GM18511 (cell line): ENCODE results near the gene SLC9C2.
"Not testable (repeated sequence)": the region's sequence is repeated elsewhere in the genome, so short reads cannot be mapped to it uniquely, and the experiment has no call there.

Experiments used
- ATAC-seq: cut with Tn5 transposase; IDR thresholded peaks from one replicate; pipeline ENCODE4 v1.9.1; 2021; ENCODE audit warnings: mild to moderate bottlenecking, moderate library complexity; ENCODE audit not compliant: unreplicated experiment

SLC9C2 gene

GRCh38 chr1:173530795-173531693 lies 71.8 kb downstream of the SLC9C2 start:
- ATAC-seq, result no peak

- no peak for ATAC-seq
These were observed 73.8 kb downstream of the SLC9C2 start for GRCh38 chr1:173529106-173529505.

GRCh38 chr1:173527151-173527826 lies 75.6 kb downstream of the SLC9C2 start:
- no peak for ATAC-seq

GRCh38 chr1:173525926-173526325 lies 76.9 kb downstream of the SLC9C2 start:
- ATAC-seq, result no peak

DNA sequence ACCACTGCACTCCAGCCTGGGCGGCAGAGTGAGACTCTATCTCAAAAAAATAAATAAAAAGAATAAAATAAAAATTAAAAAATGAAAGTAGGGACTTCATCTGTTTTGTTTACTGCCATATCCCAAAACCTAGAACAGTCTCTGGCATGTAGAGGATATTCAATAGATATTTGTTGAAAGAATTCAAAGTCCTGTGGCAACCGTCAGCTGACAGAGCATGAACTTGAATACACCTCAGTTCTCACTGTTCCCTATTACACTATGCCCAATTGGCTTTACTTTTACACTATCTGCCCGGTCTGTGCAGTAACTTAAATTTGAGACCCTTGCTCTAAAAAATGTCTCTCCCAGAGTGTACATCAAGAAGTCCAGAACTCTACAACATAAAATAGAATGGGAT lies 79.5 kb downstream of the SLC9C2 start:
- ATAC-seq, result no peak

GRCh38 chr1:173520799-173521198 lies 82.1 kb downstream of the SLC9C2 start:
- ATAC-seq, result no peak

DNA sequence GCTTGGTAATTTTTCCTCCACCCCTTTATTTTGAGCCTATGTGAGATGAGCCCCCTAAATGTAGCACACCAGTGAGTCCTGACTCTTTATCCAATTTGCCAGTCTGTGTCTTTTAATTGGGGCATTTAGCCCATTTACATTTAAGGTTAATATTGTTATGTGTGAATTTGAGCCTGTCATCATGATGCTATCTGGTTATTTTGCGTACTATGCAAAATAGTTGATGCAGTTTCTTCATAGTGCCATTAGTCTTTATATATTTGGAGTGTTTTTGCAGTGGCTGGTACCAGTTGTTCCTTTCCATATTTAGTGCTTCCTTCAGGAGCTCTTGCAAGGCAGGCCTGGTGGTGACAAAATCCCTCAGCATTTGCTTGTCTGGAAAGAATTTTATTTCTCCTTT lies 88.4 kb downstream of the SLC9C2 start:
- not testable (repeated sequence) for ATAC-seq

GRCh38 chr1:173509797-173510196 lies 93.1 kb downstream of the SLC9C2 start:
- no peak for ATAC-seq

DNA sequence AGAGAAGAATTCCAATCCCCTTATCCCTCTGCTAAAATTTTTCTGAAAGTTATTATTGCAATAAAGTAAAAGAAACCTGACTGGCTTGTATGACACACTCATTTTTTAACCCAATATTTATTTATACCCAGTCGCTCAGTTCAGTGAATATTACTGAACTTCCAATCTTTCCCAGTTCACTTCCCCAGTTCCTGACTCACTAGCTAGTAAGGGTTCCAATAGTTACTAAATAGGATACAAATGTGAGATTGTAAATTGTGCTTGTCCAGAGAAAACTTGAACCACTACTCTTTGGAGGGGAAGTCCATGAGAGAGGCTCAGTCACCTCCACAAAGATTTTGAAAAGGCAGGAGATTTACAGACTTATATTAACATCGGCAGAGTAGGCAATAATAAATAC lies 94.3 kb downstream of the SLC9C2 start:
- ATAC-seq, result no peak

- no peak for ATAC-seq
These were observed 95.0 kb downstream of the SLC9C2 start for GRCh38 chr1:173507847-173508209.

DNA sequence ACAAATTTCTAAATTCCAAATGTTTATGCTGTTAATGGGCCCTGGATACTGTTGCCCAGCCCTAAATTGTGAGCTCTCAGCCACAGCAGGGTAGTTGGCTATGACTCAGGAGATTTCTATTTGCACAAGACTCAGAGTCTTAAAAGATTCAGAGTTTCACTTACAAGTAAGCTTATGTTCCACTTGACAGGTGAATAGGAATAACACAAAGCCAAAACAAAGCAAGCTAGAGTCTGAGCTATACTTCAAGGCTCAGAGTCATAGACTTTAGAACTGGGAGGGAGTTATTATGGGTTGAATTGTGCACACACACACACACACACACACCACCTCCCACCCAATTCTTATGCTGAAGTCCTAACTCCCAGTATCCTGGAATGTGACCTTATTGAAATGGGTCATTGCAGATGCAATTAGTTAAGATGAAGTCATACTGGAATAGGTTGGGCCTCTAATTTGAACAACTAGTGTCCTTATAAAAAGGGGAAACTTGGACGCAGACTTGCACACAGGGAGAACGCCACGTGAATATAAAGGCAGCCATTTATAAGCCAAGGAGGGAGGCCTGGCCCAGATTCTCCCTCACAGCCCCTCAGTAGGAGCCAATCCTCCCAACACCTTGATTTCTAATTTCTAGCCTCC lies 95.5 kb downstream of the SLC9C2 start:
- ATAC-seq, result no peak

DNA sequence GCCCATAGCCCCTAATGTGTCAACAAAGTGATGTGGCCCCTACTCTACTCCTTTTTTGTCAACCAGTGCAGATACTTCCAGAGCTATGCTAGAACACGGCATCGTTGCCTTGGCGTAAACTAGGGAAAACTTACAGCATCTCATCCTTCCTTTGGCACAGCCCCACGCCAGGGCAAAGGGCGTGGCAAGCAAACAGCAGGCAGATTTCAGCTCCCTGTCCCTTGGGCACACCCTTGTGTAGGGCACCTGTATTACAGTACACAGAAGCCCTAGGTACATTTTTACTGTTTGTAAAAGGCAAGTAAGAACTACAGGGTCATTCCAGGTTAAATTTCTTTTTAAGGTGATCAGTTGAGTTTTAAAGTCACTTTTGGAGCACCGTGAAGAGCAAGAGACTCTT lies 96.4 kb downstream of the SLC9C2 start:
- ATAC-seq, result no peak

- ATAC-seq, result no peak
These were observed 97.5 kb downstream of the SLC9C2 start for GRCh38 chr1:173505391-173505790.

GRCh38 chr1:173504268-173504667 lies 98.6 kb downstream of the SLC9C2 start:
- ATAC-seq, result no peak

- no peak for ATAC-seq
These were observed 99.5 kb downstream of the SLC9C2 start for GRCh38 chr1:173503391-173503790.

GRCh38 chr1:173502104-173502503 lies 100.8 kb downstream of the SLC9C2 start:
- ATAC-seq, result no peak

DNA sequence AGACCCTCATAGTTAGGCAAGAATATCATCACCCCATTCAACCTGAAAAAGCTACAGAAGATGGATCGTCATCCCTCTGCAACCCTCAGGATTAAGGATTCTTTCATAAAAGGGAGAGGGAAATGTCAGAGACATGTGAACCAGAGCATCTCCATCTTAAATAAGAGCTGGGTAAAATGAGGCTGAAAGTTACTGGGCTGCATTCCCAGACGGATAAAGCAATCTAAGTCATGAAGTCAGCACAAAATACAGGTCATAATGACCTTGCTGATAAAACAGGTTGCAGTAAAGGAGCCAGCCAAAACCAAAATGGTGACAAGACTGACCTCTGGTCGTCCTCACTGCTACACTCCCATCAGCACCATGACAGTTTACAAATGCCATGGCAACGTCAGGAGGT lies 103.1 kb downstream of the SLC9C2 start:
- ATAC-seq, result no peak

GRCh38 chr1:173496757-173497320 lies 106.0 kb downstream of the SLC9C2 start:
- no peak for ATAC-seq

DNA sequence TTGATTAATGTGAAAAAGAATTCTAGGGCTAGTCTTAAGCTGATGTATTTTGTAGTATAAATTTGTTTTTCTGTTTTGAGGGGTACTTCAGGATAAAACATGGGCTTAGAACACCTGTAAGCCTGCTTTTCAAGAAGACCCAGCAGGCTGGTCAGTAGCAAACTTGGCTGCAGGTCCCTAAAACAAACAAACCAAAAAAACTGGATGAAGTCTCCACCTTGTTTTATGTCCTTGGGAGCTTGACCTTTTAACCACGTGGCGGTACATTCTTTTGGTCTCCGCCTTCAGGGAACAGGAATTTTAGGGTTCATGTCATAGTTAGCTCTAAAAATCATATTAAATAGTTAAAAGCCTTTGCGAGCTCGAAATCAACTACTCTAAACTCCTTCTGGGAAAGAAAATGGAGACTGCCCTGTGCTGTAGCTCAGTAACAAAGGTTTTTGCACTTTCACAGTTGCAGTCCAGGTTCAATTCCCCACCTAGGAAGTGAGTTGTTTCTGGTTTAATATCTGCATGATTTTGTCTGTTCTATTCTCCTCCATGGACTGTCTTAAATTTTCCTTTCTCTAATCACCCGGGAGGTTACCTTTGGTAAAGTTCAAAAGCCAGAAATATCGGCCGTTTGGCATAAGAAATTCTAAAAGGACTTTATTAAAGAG lies 107.1 kb downstream of the SLC9C2 start:
- no peak for ATAC-seq

GRCh38 chr1:173493125-173493524 lies 109.7 kb downstream of the SLC9C2 start:
- ATAC-seq, result not testable (repeated sequence)

- no peak for ATAC-seq
These were observed 111.4 kb downstream of the SLC9C2 start for GRCh38 chr1:173491508-173491907.
